CD4-positive, alpha-beta T cell (primary cell): ENCODE measurements around the gene MYH7B. TPM values are rescaled to one million over a fixed set of nuclear protein-coding genes. Genes with fewer than 3 reads are reported as not detected.

ENCODE experiments used
- ATAC-seq: fragments of 200-7000 bp; cut with Tn5 transposase; one replicate; pipeline ENCODE4 v1.10.0; 2022; ENCODE audit warnings: mild to moderate bottlenecking; ENCODE audit not compliant: poor library complexity
- CTCF ChIA-PET: fragments of 350-600 bp; sonication (Branson Sonifier 250); formaldehyde crosslinking; loops from one replicate; lab custom pipeline; 2021; ENCODE audit warnings: antibody characterized with exemption, inconsistent platforms; lab: Charles Lee
- POLR2A ChIA-PET: fragments of 350-600 bp; sonication (Branson Sonifier 250); formaldehyde crosslinking; loops from one replicate; lab custom pipeline; 2021; ENCODE audit warnings: antibody characterized with exemption, inconsistent platforms; lab: Charles Lee
- DNase-seq, 14 experiments: peaks; one replicate each; pipeline ENCODE4 v3.0.0-alpha.2; 2013 to 2020; ENCODE audit warnings: mixed read lengths in 2 of 14
- H3K27ac ChIP-seq, 2 donors: one replicate each; pipeline versions ENCODE4 v1.5.1 to v1.7.0; 2013; ENCODE audit warnings: low read length in 2 of 2, low read depth in 1 of 2, mild to moderate bottlenecking in 1 of 2
- H3K27me3 ChIP-seq, 2 experiments: 1 replicate in 1 of 2; 2 replicates in 1 of 2; pipeline versions ENCODE4 v1.6.1 to v1.7.0; 2013; ENCODE audit warnings: low read length in 2 of 2, control low read depth in 1 of 2, mild to moderate bottlenecking in 1 of 2, moderate library complexity in 1 of 2; ENCODE audit not compliant: insufficient read depth in 2 of 2, control insufficient read depth in 1 of 2
- H3K36me3 ChIP-seq: one replicate; pipeline ENCODE4 v1.6.1; 2013; ENCODE audit warnings: low read length, control low read depth; ENCODE audit not compliant: insufficient read depth
- H3K4me1 ChIP-seq: one replicate; pipeline ENCODE4 v1.6.1; 2013; ENCODE audit warnings: low read length, control low read depth; ENCODE audit not compliant: insufficient read depth
- H3K4me3 ChIP-seq: one replicate; pipeline ENCODE4 v1.5.1; 2013; ENCODE audit warnings: mild to moderate bottlenecking, low read length, moderate library complexity
- H3K9me3 ChIP-seq, 2 experiments: 1 replicate in 1 of 2; 2 replicates in 1 of 2; pipeline versions ENCODE4 v1.6.1 to v1.7.0; 2013; ENCODE audit warnings: low read length in 2 of 2, mild to moderate bottlenecking in 2 of 2, control low read depth in 1 of 2, moderate library complexity in 1 of 2; ENCODE audit not compliant: control insufficient read depth in 1 of 2, insufficient read depth in 1 of 2
- H3K27ac Mint-ChIP-seq: one replicate; pipeline ENCODE4 v1.8.0; 2020; ENCODE audit warnings: mixed read lengths
- H3K27me3 Mint-ChIP-seq: one replicate; pipeline ENCODE4 v1.8.0; 2021; ENCODE audit warnings: mixed read lengths
- H3K36me3 Mint-ChIP-seq: one replicate; pipeline ENCODE4 v1.8.0; 2021; ENCODE audit warnings: low read depth, mixed read lengths
- H3K4me1 Mint-ChIP-seq: one replicate; pipeline ENCODE4 v1.8.0; 2021; ENCODE audit warnings: low read depth, mixed read lengths
- H3K4me3 Mint-ChIP-seq: one replicate; pipeline ENCODE4 v1.8.0; 2020; ENCODE audit warnings: mild to moderate bottlenecking, mixed read lengths
- H3K9me3 Mint-ChIP-seq: one replicate; pipeline ENCODE4 v1.8.0; 2020; ENCODE audit warnings: mixed read lengths
- CTCF ChIP-seq: fragments of 200-600 bp; IDR thresholded peaks from one replicate; pipeline ENCODE4 v1.8.0; 2022; ENCODE audit warnings: antibody characterized with exemption, mild to moderate bottlenecking
- intact Hi-C, 2 experiments: fragments of 100-400 bp; cut with DNase I in 1 of 2; cut with micrococcal nuclease in 1 of 2; formaldehyde crosslinking; loops; one replicate each; pipeline versions ENCODE4 v1.15.1 to v1.9.0; 2023 to 2025; cut with DNase I, micrococcal nuclease
- total RNA-seq, 174 experiments: library from RNA in 2 of 174; stranded (reverse) in 2 of 174; gene quantifications; one replicate each; pipeline ENCODE4 v1.2.3 and lab custom pipeline; 2021 to 2026

Gene MYH7B
- total RNA-seq, 2 experiments from 2014 or later, result 0.53 to 0.58 TPM

GRCh38 chr20:34998331-34998950 lies 42.8 kb downstream of the MYH7B start:
- intact Hi-C loops, result no loop called here
- H3K27ac ChIP-seq, result no peak overlapping the region

GRCh38 chr20:34999021-34999451 lies 43.4 kb downstream of the MYH7B start:
- H3K4me3 Mint-ChIP-seq, result no peak overlapping the region
- Histone ChIP-seq H3K27me3 (no peaks in the 10 kb centered on the region), H3K9me3 (no peaks in the 10 kb centered on the region), H3K36me3 (peaks cover 77% of the 10 kb centered on the region), H3K4me1 (no peaks in the 10 kb centered on the region), H3K27ac (no peak overlapping the region), H3K4me3 (no peak overlapping the region)
- peaks cover 62% of the 10 kb centered on the region for H3K36me3 Mint-ChIP-seq
- ATAC-seq, result no peak
- intact Hi-C loops, result no loop called here
- CTCF ChIA-PET, result no interaction called here
- DNase-seq, result no peak
- no peak for TF ChIP-seq CTCF
- no peaks in the 10 kb centered on the region for H3K27me3 Mint-ChIP-seq
- no peak overlapping the region for H3K27ac Mint-ChIP-seq
- no peaks in the 10 kb centered on the region for H3K4me1 Mint-ChIP-seq
- no peaks in the 10 kb centered on the region for H3K9me3 Mint-ChIP-seq
- POLR2A ChIA-PET, result no interaction called here

More at GRCh38 chr20:34998331-34998950, 42.8 kb downstream of the MYH7B start:
- Histone ChIP-seq H3K4me1 (no peaks in the 10 kb centered on the region), H3K4me3 (no peak overlapping the region), H3K27me3 (no peaks in the 10 kb centered on the region), H3K9me3 (no peaks in the 10 kb centered on the region), H3K36me3 (peaks cover 76% of the 10 kb centered on the region)
- no peak for TF ChIP-seq CTCF
- no peak for DNase-seq
- Mint-ChIP-seq H3K27me3 (no peaks in the 10 kb centered on the region), H3K27ac (no peak overlapping the region), H3K36me3 (peaks cover 58% of the 10 kb centered on the region), H3K4me1 (no peaks in the 10 kb centered on the region), H3K4me3 (no peak overlapping the region), H3K9me3 (no peaks in the 10 kb centered on the region)
- POLR2A ChIA-PET, result no interaction called here
- CTCF ChIA-PET, result no interaction called here
- ATAC-seq, result no peak

- Histone ChIP-seq H3K27ac (no peak overlapping the region), H3K4me3 (no peak overlapping the region), H3K4me1 (no peaks in the 10 kb centered on the region), H3K36me3 (peaks cover 80% of the 10 kb centered on the region), H3K9me3 (no peaks in the 10 kb centered on the region), H3K27me3 (no peaks in the 10 kb centered on the region)
- DNase-seq (no peak), ATAC-seq (no peak)
- ChIA-PET POLR2A (no interaction called here), CTCF (interaction anchor here (0.6 kb wide), 1 partner anchor 96 kb away, joined by 3 read pairs; no protein-coding TSS in a partner anchor)
- Mint-ChIP-seq H3K27ac (no peak overlapping the region), H3K9me3 (no peaks in the 10 kb centered on the region), H3K4me3 (no peak overlapping the region), H3K27me3 (no peaks in the 10 kb centered on the region), H3K36me3 (peaks cover 69% of the 10 kb centered on the region), H3K4me1 (no peaks in the 10 kb centered on the region)
- no peak for TF ChIP-seq CTCF
- intact Hi-C loops, result no loop called here
Observed at GRCh38 chr20:34999782-35000181, 44.1 kb downstream of the MYH7B start.
